NB4 (cell line): ENCODE data around the gene FHIT.

ENCODE experiments used
- POLR2A ChIP-seq: IDR thresholded peaks from 2 replicates; pipeline ENCODE4 v1.6.1; 2011; ENCODE audit warnings: mild to moderate bottlenecking; ENCODE audit not compliant: insufficient read length; ENCODE audit errors: extremely low read depth
- TF ChIP-seq, protein P1 (sequence below): IDR thresholded peaks from one replicate; pipeline ENCODE4 v1.5.1; 2012; ENCODE audit warnings: low read depth, low read length
- TF ChIP-seq, protein P2 (sequence below): IDR thresholded peaks from 2 replicates; pipeline ENCODE4 v1.6.1; 2011; ENCODE audit warnings: low read depth, low read length

DNA sequence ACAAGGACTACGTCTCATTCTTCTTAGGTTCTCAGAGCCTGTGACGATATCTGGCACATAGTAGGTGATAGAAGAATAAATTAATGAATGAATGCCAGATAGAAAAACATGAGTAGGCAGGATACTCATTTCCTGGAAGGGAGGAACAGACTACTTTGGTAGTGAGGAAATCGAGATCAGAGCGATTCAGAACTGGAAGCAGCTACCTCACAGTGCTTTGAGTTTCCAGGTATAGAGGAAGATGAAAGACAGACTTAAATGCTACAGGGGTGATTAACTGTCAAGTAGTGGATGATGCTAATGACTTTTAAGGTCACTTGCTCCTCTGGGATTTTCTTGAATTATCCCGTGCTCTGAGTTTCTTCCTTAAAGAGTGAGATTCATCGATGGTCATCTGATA is 1249.9 kb downstream of the FHIT start:
- TF ChIP-seq, protein P1, sequence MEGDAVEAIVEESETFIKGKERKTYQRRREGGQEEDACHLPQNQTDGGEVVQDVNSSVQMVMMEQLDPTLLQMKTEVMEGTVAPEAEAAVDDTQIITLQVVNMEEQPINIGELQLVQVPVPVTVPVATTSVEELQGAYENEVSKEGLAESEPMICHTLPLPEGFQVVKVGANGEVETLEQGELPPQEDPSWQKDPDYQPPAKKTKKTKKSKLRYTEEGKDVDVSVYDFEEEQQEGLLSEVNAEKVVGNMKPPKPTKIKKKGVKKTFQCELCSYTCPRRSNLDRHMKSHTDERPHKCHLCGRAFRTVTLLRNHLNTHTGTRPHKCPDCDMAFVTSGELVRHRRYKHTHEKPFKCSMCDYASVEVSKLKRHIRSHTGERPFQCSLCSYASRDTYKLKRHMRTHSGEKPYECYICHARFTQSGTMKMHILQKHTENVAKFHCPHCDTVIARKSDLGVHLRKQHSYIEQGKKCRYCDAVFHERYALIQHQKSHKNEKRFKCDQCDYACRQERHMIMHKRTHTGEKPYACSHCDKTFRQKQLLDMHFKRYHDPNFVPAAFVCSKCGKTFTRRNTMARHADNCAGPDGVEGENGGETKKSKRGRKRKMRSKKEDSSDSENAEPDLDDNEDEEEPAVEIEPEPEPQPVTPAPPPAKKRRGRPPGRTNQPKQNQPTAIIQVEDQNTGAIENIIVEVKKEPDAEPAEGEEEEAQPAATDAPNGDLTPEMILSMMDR, result no peak
- TF ChIP-seq, protein P2, sequence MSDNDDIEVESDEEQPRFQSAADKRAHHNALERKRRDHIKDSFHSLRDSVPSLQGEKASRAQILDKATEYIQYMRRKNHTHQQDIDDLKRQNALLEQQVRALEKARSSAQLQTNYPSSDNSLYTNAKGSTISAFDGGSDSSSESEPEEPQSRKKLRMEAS, result no peak
- no peak for TF ChIP-seq POLR2A
